Measurements from ENCODE around the gene KIF3A.

Gene KIF3A

DNA sequence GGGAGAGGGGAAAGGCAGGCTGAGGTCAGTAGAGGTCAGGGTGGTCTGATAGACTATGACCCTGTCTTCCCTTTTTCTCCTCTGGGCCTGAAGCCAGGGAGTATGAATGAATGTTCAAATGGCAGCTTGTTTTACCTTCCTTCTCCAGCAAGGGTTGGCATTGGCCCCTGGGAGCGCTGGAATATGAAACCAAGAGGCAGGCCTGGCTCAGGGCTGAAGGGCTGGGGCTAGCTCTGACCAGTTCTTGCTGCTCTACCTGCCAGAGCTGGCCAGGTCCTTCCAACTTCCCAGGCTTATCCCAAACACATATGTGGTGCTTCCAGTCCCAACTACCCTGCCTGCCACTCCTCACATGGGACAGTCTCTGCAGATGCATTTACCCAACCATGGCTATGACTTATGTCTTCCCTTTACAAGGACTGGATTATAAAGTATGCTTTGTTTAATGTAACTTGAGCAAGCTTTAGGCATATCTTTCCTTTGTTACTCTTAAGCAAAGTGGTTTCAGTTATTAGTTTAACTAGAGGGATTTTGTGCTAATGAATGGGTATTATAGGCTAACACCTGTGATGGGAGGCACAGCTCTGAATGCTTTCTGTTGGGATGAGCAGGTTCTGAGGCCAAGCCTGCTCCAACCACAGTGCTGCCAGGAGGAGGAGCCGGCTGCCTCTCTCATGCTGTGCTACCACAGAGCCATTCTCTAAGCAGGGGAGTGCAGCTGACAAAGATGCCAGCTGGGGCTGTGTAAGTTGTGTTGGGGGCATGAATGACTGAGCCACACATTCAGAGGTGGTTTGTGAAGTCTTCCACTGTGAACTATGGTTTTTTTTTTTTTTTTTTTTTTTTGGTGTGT, 16.0 kb upstream of the KIF3A start:
- DNase-seq, result peak; percentile 20 to 42
- no peak for TF ChIP-seq POLR2A (IDR thresholded peaks at IDR 0.05; ENCODE audit: low read length)

DNA sequence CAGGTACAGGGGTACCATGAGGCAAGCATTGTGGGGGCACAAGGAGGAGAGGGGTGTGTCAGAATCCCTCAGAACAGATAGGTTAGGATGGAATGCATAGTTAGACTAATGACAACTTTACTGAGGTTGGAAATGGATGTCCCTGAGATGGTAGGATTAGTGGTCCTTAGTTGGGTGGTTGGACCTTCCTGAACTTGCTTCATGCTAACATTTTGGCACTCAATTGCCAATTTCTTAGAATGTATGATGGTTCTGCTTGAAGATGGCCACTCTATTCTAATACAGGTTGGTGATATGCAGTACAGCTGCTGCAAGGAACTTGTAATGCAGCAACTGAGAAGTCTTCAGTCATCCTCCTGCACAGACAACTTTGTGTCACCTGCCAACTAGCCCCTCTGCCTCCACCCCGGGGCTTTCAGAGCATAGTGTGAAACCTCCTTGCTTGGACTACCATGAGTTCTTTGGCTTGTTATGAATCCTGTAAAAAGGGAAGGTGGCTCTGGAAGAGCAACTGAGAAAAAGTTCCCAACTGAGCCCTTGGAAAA, 15.3 kb upstream of the KIF3A start:
- TF ChIP-seq GATA1 (IDR thresholded peaks at IDR 0.05; ENCODE audit: low read depth, low read length) (no peak), POLR2A (IDR thresholded peaks at IDR 0.05; ENCODE audit: low read length) (no peak)
- DNase-seq, result no peak

DNA sequence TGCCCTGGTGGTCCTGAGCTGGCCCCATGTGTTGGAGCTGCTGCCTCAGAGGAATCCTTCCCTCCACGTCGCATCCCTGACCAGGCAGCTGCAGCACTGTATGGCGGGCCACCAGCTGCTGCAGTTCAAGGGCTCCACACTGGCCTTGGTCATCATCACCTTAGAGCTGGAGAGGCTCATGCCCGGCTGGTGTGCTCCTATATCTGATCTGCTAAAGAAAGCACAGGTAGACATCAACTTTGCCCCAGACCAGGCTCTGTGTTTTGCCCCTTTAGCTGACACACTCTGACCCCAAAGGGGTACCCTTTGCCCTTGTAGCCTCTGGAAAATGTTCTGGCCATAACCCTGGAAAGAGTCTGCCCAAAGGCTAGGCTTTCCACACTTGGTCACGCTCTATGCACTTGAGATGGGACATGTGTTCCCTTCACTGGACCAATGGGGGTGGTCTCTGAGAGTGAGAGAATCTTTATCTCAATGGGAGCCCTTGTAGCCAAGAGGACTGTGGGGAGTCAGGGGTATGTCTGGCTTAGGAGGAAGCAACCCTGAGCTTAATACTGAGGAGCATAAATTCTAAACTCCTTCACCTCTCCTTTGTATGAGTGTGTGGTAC, 14.7 kb upstream of the KIF3A start:
- DNase-seq, result no peak
- TF ChIP-seq POLR2A (IDR thresholded peaks at IDR 0.05; ENCODE audit: low read length), result no peak
- no peak for TF ChIP-seq GATA1 (IDR thresholded peaks at IDR 0.05; ENCODE audit: low read depth, low read length)

DNA sequence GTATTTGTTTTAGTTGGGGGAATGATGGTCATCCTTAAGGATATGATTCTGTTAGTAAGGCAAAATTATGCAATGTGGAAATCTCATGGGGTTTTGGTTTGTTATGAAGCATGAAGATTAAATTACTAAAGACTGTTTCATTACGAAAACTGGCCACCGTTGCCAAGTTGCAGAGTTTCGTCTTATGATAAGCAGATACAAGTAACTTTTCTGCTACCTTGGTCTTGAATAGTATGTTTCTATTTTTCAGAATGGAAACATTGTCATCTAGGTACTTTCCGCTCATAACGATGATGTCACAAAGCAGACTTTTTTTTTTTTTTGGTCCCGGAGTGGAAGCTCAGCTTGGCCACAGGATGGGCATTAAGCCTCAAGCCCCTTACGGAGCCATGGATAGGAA, 14.1 kb upstream of the KIF3A start:
- no peak for DNase-seq

DNA sequence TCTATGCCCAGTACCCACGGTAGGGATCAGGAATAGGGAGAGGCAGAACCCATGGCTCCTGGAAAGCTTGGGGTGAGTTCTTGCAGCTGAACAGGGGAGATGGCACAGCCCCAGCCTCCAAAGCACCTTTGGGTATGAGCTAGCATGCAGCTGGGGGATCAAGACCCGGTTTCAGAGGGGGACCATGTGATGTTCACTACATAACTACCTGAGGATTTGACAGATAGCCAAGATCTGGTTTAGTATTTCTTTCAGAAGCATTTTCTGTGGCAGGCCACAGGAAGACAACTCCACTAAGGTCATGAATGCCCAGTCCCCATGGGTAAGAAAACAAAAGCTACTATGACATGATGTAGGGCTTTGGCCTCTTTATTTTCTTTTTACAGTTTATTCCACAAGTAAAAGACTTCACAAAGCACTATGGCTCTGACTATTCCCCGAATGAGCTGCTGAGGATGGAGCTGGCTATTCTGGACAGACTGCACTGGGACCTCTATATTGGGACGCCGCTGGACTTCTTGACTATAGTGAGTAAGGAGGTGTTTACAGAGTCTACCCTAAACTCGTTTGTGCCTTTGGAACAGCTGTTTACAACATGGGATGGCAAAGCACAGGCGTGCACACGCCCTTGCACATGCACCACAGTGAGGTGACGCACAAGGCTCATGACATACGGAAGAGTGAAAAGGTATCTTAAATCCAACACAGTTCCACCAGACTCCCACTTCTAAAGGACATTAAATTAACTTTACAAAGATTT, 13.3 kb upstream of the KIF3A start:
- DNase-seq, result no peak
- no peak for TF ChIP-seq POLR2A (IDR thresholded peaks at IDR 0.05; ENCODE audit: low read length)
- no peak for TF ChIP-seq GATA1 (IDR thresholded peaks at IDR 0.05; ENCODE audit: low read depth, low read length)

More for the DNA sequence above, 14.1 kb upstream of the KIF3A start:
- TF ChIP-seq POLR2A (IDR thresholded peaks at IDR 0.05; ENCODE audit: low read length) (no peak), GATA1 (IDR thresholded peaks at IDR 0.05; ENCODE audit: low read depth, low read length) (no peak)

DNA sequence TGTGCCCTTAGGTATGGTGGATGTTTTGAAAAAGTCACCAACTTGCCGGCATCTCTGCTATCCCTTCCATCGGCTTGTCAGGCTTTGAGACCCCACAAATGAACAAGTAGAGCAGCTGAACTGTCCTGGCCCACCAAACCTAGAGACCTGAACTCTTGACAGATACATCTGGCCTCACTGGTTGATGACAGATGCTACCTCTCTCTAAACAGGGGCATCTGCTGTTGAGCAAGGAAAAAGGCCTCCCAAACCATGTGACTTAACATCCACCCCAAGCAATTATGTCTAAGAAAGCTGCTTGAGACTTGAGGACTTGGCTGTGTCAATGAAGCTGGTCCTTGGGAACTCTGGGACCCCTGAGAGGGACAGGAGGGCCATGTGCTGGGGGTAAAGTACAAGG, 12.2 kb upstream of the KIF3A start:
- TF ChIP-seq POLR2A (IDR thresholded peaks at IDR 0.05; ENCODE audit: low read length), result no peak
- no peak for TF ChIP-seq GATA1 (IDR thresholded peaks at IDR 0.05; ENCODE audit: low read depth, low read length)
- no peak for DNase-seq

DNA sequence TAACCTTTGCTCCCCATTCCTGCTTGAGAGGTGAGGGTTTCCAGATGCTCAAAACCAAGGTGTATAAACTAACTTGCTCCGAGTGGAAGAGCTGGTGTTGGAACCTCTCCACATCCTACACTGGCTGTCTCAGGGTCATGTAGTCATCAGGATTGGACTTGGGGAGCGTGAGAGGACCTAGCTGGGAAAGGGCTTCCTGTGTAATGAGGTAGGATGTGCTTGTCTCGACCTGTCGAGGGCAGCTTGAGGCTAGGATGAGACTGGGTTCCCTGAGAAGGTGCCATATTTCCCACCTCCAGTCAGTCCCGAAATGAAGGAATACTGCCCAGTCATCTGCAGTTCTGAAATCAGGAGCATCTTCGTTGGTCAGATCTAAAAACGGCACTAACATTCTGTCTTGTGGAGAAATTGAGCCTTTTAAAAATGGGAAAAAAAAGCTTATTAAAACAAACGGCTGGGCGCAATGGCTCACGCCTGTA, 11.2 kb upstream of the KIF3A start:
- TF ChIP-seq GATA1 (IDR thresholded peaks at IDR 0.05; ENCODE audit: low read depth, low read length) (no peak), POLR2A (IDR thresholded peaks at IDR 0.05; ENCODE audit: low read length) (no peak)
- no peak for DNase-seq

DNA sequence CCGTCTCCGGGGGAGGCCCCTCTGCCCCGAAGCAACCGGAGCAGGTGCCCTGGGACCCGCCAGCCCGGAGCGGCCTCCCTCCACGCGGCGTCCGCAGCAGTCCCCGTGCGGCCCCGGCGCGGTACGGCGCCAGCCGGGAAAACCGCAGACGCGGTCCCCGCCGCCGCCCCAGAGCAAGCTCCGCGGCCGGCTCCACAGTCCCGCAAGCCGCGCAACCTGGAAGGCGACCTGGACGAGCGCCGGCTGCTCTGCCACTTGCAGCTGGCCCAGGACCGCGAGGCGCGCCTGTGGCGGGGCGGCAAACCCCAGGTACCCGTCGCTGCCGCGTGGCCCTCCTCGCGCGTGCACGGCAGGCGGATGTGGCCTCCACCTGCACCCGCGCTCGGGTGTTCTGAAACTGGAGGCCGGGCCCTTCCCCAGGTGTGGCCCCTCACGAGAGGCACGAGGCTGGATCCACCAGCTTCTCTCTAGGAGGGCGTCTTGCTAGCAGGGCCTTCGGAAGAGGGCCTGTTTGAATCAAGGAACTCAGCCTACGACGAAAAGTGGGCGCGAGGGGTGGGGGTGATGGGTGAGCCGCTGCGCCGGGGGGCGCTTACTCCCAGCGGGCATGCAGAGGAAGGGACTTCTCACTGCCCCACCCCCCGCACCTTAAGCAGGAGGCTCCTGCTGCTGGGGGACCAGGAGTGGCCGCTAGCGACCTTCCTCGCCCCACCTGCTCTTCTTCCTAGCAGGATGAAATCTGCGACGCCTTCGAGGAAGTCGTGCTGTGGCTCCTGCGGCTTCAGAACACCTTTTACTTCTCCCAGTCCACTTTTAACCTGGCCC, 10.5 kb upstream of the KIF3A start:
- DNase-seq, result peak; percentile 42 to 50
- TF ChIP-seq POLR2A (IDR thresholded peaks at IDR 0.05; ENCODE audit: low read length) (no peak), GATA1 (IDR thresholded peaks at IDR 0.05; ENCODE audit: low read depth, low read length) (no peak)

DNA sequence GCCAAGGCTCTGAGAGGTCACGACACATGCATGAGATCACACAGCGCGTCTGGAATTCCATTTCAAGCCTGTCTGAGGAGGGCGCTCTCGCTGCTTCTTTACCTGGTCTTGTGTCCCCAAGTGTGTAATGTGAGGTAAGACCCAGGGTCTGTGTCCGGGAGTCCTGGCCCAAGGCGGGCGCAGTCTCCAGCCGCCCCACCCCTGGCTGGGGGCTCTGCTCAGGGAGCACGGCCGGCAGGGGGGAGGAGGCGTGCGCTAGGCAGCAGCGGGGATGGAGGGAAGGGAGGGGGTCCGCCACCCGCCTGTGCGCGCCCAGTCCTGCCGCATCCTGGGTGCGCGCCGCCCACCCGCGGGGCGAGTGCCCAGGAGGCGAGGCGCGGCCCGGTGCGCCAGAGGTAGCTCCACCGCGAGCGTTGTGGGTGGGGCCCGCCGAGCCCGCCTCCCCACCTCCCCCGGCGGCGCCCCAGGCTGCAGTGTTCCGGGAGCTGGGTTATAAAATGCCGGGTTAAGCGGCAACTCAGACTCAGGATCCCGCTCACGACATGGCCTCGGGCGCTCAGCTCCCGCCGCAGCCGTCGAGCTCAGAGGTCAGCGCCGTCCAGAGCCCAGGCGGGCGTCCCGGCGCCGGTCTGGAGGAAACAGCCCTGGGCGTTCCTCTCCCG, 9.7 kb upstream of the KIF3A start, which contains the start of gene CCNI2:
Gene CCNI2 (plus strand): TSS at position 473 of the 662 bp plus-strand sequence. CDS start 70 bp downstream, at position 543.
- DNase-seq, result peak; percentile 50 to 53
- no peak for TF ChIP-seq POLR2A (IDR thresholded peaks at IDR 0.05; ENCODE audit: low read length)
- no peak for TF ChIP-seq GATA1 (IDR thresholded peaks at IDR 0.05; ENCODE audit: low read depth, low read length)

DNA sequence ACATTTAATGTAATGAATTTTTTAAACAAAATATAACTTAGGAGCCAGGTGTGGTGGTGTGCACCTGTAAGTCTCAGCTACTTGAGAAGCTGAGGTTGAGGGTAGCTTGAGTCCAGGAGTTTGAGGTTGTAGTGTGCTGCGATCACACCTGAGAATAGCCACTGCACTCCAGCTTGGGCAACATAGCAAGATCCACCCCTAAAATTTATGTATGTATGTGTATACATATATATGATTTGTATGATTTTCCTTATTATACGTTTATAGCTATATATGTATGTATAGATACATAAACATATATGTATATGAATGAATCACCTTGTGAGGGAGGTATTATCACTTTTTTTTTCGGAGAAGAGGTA, 9.2 kb upstream of the KIF3A start:
- no peak for DNase-seq
- TF ChIP-seq POLR2A (IDR thresholded peaks at IDR 0.05; ENCODE audit: low read length), result no peak
- no peak for TF ChIP-seq GATA1 (IDR thresholded peaks at IDR 0.05; ENCODE audit: low read depth, low read length)

DNA sequence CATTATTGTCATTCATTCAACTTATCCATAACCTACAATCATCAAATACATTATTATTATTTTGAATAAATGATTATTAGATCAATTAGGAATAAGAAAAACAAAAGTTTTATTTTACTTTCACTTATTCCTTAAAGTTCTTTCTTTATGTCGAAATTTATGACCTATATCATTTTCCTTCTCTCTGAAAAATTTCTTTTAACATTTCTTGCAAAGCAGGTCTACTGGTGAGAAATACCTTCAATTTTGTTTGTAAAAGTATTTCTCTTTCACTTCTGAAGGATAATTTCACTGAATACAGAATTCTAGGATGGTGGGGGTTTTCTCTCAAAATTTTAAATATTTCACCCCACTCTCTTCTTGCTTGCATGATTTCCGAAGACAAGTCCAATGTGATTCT, 7.3 kb upstream of the KIF3A start:
- DNase-seq, result no peak
- TF ChIP-seq POLR2A (IDR thresholded peaks at IDR 0.05; ENCODE audit: low read length) (no peak), GATA1 (IDR thresholded peaks at IDR 0.05; ENCODE audit: low read depth, low read length) (no peak)

DNA sequence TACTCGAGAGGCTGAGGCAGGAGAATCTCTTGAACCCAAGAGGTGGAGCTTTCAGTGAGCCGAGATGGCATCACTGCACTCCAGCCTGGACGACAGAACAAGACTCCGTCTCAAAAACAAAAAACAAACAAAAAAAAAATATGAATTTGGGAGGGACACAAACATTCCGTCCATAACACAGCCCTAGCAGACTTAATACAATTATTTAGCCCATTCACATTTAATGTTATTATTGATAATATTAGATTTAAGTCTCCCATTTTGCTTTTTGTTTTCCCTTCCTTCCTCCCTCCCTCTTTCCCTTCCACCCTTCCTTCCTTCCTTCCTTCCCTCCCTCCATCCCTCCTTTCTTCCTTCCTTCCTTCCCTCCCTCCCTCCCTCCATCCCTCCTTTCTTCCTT, 5.3 kb upstream of the KIF3A start:
- DNase-seq, result no peak
- no peak for TF ChIP-seq GATA1 (IDR thresholded peaks at IDR 0.05; ENCODE audit: low read depth, low read length)
- no peak for TF ChIP-seq POLR2A (IDR thresholded peaks at IDR 0.05; ENCODE audit: low read length)

DNA sequence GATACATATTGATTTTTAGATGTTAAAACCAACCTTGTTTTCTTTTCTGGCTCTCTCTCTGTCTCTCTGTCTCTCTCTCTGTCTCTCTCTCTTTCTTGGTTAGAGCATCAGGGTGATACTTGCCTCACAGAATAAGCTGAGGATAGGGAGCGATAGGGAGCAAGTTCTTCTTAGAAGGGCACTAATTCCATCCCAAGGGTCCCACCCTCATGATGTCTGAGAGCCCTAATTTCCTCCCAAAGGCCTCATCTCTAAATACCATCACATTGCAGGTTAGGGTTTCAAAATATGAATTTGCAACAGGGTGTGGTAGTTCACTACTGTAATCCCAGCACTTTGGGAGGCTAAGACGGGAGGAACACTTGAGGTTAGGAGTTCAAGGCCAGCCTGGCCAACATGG, 4.8 kb upstream of the KIF3A start:
- TF ChIP-seq GATA1 (IDR thresholded peaks at IDR 0.05; ENCODE audit: low read depth, low read length), result no peak
- no peak for DNase-seq

Measured in erythroblast (primary cell).